ENCODE measurements around the gene MCC.

DNA sequence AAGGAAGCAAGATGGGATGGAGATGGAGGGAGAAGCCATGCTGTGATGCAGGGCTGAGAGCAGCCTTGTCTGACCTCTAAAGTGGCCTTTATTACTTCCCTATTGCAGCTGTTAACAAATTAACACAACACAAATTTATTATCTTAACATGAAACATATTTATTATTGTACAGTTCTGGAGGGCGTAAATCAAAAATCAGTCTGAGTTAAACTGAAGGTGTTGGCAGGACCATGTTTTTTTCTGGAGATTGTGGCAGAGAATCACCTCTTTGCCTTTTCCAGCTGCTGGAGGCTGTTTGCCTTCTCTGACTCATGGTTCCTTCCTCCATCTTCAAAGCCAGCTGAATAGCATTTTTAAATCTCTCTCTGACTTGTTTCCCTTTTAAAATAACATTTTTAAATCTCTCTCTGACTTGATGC, 7.2 kb upstream of the MCC start:
- TF ChIP-seq, protein P1, sequence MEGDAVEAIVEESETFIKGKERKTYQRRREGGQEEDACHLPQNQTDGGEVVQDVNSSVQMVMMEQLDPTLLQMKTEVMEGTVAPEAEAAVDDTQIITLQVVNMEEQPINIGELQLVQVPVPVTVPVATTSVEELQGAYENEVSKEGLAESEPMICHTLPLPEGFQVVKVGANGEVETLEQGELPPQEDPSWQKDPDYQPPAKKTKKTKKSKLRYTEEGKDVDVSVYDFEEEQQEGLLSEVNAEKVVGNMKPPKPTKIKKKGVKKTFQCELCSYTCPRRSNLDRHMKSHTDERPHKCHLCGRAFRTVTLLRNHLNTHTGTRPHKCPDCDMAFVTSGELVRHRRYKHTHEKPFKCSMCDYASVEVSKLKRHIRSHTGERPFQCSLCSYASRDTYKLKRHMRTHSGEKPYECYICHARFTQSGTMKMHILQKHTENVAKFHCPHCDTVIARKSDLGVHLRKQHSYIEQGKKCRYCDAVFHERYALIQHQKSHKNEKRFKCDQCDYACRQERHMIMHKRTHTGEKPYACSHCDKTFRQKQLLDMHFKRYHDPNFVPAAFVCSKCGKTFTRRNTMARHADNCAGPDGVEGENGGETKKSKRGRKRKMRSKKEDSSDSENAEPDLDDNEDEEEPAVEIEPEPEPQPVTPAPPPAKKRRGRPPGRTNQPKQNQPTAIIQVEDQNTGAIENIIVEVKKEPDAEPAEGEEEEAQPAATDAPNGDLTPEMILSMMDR (IDR thresholded peaks at IDR 0.05 in 4 of 5, conservative IDR thresholded peaks at IDR 0.05 in 1 of 5) = no peak
- TF ChIP-seq POLR2A (IDR thresholded peaks at IDR 0.05) = no peak
